Adrenal gland (tissue), 12 donors: ENCODE data around the gene RANBP10. TPM values are rescaled to one million over a fixed set of nuclear protein-coding genes. Genes with fewer than 3 reads are reported as not detected.

ENCODE experiments used
- DNase-seq, 7 donors: peaks; one replicate each; pipeline ENCODE4 v3.0.0-alpha.2; 2019 to 2020
- H3K27ac ChIP-seq, 5 donors: fragments of 200-600 bp; sonication (generic) in 4 of 5; 1 replicate in 3 of 5; 2 replicates in 2 of 5; pipeline versions ENCODE4 v1.5.1 to v1.8.0; 2016 to 2020; ENCODE audit warnings: mild to moderate bottlenecking in 1 of 5
- H3K27me3 ChIP-seq: fragments of 200-600 bp; 2 replicates; pipeline ENCODE4 v1.8.0; 2021
- H3K36me3 ChIP-seq, 2 donors: fragments of 200-600 bp; replicated peaks in 1 of 2; 1 replicate in 1 of 2; 2 replicates in 1 of 2; pipeline versions ENCODE4 v1.5.1 to v1.8.0; 2018 to 2022
- H3K4me1 ChIP-seq, 2 donors: fragments of 200-600 bp; replicated peaks in 1 of 2; 1 replicate in 1 of 2; 2 replicates in 1 of 2; pipeline versions ENCODE4 v1.5.1 to v1.8.0; 2018 to 2021
- H3K4me3 ChIP-seq, 4 donors: fragments of 200-600 bp; sonication (generic) in 3 of 4; one replicate each; pipeline ENCODE4 v1.5.1; 2016 to 2018
- H3K9me3 ChIP-seq, 3 donors: fragments of 200-600 bp; sonication (generic) in 1 of 3; replicated peaks in 1 of 3; 1 replicate in 2 of 3; 2 replicates in 1 of 3; pipeline versions ENCODE4 v1.5.1 to v1.8.0; 2016 to 2021
- POLR2A ChIP-seq, 2 donors: fragments of 450-650 bp; IDR thresholded peaks; one replicate each; pipeline ENCODE4 v1.6.1; 2017; ENCODE audit warnings: antibody characterized with exemption in 2 of 2, mild to moderate bottlenecking in 2 of 2, moderate library complexity in 1 of 2
- WGBS, 4 donors: extraction: QIAGEN DNeasy Blood & Tissue Kit in 2 of 4; methylation state at CpG; one replicate each; pipeline versions ENCODE4 v1.1.5 to v1.1.7; 2013 to 2017; 5-methylcytosine and 5-hydroxymethylcytosine counted together
- intact Hi-C, 2 donors: fragments of 100-400 bp; cut with DNase I; formaldehyde crosslinking; loops; one replicate each; pipeline versions ENCODE4 v1.14.1 to v1.15.0; 2022 to 2023
- polyA plus RNA-seq, 3 donors: library from polyadenylated mRNA; stranded (reverse); fragments of 200-250 nt in 2 of 3; fragments of 350-450 nt in 1 of 3; fragmentation: Illumina TruSeq in 1 of 3; extraction: RNeasy Lipid Tissue Mini Kit (QIAGEN cat#74804) in 1 of 3; gene quantifications; one replicate each; pipeline ENCODE4 v1.2.3, GENCODE V29; 2013 to 2014
- total RNA-seq, 9 donors: library from RNA; depleted of rRNA in 4 of 9; stranded (reverse); fragments of >200 nt in 4 of 9; fragments of 120-200 nt in 1 of 9; fragmentation: NEBNext Ultra II Directional in 1 of 9; extraction: Animal tissue kit (Norgen Biotek cat#: 25700) in 1 of 9; gene quantifications; one replicate each; pipeline versions ENCODE4 v1.1.0 to v1.2.4, GENCODE V29; 2013 to 2023
- TF ChIP-seq, protein P1 (sequence below), 6 experiments: fragments of 450-650 bp in 4 of 6; fragments of 200-600 bp in 2 of 6; sonication (generic) in 1 of 6; IDR thresholded peaks; 1 replicate in 5 of 6; 2 replicates in 1 of 6; pipeline versions ENCODE4 v1.5.1 to v1.8.0; 2016 to 2021; ENCODE audit warnings: antibody characterized with exemption in 6 of 6, mild to moderate bottlenecking in 2 of 6, moderate library complexity in 1 of 6
- donor health status: healthy with polysubstance abuse.
- donor health status: Bipolar disorder and iron deficiency.
- donor health status: DM: yes; HTN: yes; CAD: no.
- donor health status: DM: no; HTN: no; CAD: no.
- donor health status: DM: no; HTN: no; CAD: no.
- donor health status: DM: yes; HTN: yes; CAD: no.

The RANBP10 gene
- total and polyA plus RNA-seq, 12 donors: 9.4 to 74.1 (median 21.6) TPM

DNA sequence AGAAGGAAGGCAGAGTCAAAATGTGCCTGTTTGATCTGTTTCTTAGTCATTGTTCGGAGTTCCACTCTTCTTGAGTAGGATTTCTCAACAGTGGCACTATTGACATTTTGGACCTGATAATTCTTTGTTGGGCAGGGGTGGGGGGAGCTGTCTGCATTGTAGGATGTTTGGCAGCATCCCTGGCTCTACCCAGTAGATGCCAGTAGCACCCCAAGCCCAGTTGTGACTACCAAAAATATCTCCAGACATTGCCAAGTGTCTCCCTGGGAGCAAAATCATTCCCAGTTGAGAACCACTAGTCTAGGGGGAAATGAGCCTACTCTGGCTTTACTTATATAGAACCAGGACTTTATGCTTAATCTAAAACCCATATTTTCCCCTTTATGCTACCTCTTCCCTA lies 86.1 kb downstream of the RANBP10 start:
- Histone ChIP-seq H3K9me3 (no peaks in the 10 kb centered on the region), H3K27ac (peak overlapping the region in 4 of 5 donors; percentile 81 to 91 (median 90)), H3K36me3 (peaks cover 0 to 14% of the 10 kb centered on the region in 2 donors), H3K4me3 (peak overlapping the region in 2 of 4 donors; percentile 79 to 86), H3K4me1 (peaks cover 16 to 21% of the 10 kb centered on the region in 2 donors), H3K27me3 (no peaks in the 10 kb centered on the region)
- intact Hi-C loops: loop anchor here in 1 of 2 donors (10.0 kb wide), 1 partner anchor 85 kb away; the partner anchor contains the start of genes RANBP10 and TSNAXIP1
- peak in 2 of 7 donors; percentile 19 to 20 for DNase-seq
- no peak for TF ChIP-seq POLR2A (IDR thresholded peaks at IDR 0.05)
- TF ChIP-seq, protein P1, sequence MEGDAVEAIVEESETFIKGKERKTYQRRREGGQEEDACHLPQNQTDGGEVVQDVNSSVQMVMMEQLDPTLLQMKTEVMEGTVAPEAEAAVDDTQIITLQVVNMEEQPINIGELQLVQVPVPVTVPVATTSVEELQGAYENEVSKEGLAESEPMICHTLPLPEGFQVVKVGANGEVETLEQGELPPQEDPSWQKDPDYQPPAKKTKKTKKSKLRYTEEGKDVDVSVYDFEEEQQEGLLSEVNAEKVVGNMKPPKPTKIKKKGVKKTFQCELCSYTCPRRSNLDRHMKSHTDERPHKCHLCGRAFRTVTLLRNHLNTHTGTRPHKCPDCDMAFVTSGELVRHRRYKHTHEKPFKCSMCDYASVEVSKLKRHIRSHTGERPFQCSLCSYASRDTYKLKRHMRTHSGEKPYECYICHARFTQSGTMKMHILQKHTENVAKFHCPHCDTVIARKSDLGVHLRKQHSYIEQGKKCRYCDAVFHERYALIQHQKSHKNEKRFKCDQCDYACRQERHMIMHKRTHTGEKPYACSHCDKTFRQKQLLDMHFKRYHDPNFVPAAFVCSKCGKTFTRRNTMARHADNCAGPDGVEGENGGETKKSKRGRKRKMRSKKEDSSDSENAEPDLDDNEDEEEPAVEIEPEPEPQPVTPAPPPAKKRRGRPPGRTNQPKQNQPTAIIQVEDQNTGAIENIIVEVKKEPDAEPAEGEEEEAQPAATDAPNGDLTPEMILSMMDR (IDR thresholded peaks at IDR 0.05): no peak
- 19 to 39% (median 28%) methylated on average over 1 of the region's 1 CpG for WGBS, 4 donors

DNA sequence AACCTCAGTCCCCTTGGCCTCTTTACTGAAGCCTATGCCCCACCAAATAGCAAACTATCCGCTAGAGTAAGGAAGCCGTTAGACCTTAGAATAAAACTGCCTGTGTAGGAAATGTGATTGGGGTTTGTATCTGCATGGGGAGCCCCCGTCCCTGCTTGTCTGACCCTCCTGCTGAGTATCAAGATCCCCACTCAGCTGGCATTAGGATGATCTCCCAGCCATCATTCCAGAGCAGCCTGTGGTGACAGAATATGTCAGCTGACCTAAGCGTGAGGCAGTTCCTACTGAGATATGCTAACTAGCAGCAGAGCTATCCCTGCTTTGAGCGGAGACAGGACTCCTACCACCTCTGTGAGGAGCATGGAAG lies 86.6 kb downstream of the RANBP10 start:
- no peaks in the 10 kb centered on the region for H3K9me3 ChIP-seq
- no peak for TF ChIP-seq POLR2A (IDR thresholded peaks at IDR 0.05)
- TF ChIP-seq, protein P1 (IDR thresholded peaks at IDR 0.05): no peak
- WGBS, 4 donors: 0 to 1% (median 0%) methylated on average over 4 to 5 of the region's 5 CpGs
- peak overlapping the region in 3 of 4 donors; percentile 79 to 86 (median 84) for H3K4me3 ChIP-seq
- intact Hi-C loops: loop anchor here in 1 of 2 donors (10.0 kb wide), 1 partner anchor 85 kb away; the partner anchor contains the start of genes RANBP10 and TSNAXIP1
- DNase-seq: peak in 6 of 7 donors; percentile 53 to 75 (median 66)
- no peaks in the 10 kb centered on the region for H3K27me3 ChIP-seq
- H3K4me1 ChIP-seq: peaks cover 16 to 21% of the 10 kb centered on the region in 2 donors
- H3K27ac ChIP-seq: peak overlapping the region; percentile 76 to 91 (median 90)
- H3K36me3 ChIP-seq: peaks cover 0 to 11% of the 10 kb centered on the region in 2 donors

DNA sequence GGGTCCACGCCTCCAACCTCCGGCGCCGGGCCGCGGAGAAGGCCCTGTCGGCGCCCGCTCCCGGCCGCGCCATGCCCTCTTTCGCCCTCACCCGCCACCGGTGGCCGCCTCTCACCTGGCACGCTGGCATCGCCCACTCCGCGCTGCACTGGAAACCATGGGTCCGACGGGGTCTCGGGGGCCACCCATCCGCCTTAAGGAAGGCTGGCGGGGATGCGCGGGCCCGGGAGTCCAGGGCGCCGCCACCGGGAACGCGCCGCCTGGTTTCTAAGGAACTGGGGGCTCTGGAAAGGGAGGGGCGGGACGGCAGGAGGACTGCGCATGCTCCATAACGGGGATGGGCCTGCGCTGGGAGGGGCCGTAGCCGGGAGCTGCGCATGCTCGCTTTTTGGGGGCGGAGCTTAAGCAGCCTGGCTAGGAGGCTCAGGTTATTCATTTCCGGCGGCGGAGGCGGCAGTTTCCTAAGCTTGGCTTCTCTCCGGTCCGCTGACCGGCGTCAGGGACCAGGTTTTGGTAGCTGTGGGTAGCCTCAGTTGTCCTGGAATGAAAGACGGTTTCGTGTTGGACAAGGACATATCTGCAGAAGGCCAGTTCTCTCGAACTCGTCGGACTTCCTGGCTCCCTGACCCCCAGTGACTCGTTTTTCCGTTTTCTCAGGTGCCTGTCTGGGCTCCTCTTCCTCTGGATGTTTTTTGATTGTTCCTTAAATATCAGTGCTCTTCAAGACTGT lies 87.1 kb downstream of the RANBP10 start, which contains the start of gene GFOD2:
Gene GFOD2, minus strand, starts transcription at position 269 of the 730 bp plus-strand sequence. CDS start 33,601 bp downstream, outside the sequence.
- peak within 1 kb of the TSS; percentile 76 to 91 (median 90) for H3K27ac ChIP-seq
- intact Hi-C loops: no loop called here
- DNase-seq: peak; percentile 95 to 98 (median 97)
- H3K27me3 ChIP-seq: no peaks in the 10 kb centered on the region
- H3K9me3 ChIP-seq: no peaks in the 10 kb centered on the region
- peaks cover 0 to 6% of the 10 kb centered on the region in 2 donors for H3K36me3 ChIP-seq
- TF ChIP-seq POLR2A (IDR thresholded peaks at IDR 0.05): peak; percentile 79 to 92
- TF ChIP-seq, protein P1 (IDR thresholded peaks at IDR 0.05): peak in 1 of 6 experiments; percentile 10
- WGBS, 4 donors: 0 to 1% (median 0%) methylated on average over 12 to 59 of the region's 59 CpGs
- H3K4me3 ChIP-seq: peak within 1 kb of the TSS; percentile 79 to 94 (median 85)
- H3K4me1 ChIP-seq: peaks cover 16 to 21% of the 10 kb centered on the region in 2 donors

DNA sequence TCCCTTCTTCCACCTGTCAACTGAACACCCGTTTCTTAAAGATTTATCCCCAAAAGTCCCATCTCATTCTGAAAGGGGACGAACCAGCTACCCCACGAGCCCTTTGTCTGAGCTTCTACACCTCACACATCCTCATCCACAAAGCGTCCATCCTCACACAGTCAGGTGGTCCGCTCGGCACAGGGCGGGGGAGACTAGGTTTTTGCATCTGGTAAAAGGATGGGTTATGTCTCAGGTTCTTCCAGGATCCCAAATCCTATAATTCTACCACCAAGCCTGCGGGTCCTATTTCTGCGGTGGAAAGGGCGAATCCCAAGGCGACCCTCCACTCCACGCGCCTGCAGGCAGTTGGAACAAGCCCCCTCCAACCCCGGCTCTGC lies 87.7 kb downstream of the RANBP10 start:
- no peaks in the 10 kb centered on the region for H3K9me3 ChIP-seq
- TF ChIP-seq, protein P1 (IDR thresholded peaks at IDR 0.05): no peak
- no peak for TF ChIP-seq POLR2A (IDR thresholded peaks at IDR 0.05)
- H3K4me1 ChIP-seq: peaks cover 16 to 21% of the 10 kb centered on the region in 2 donors
- H3K27me3 ChIP-seq: no peaks in the 10 kb centered on the region
- peak overlapping the region in 3 of 5 donors; percentile 81 to 91 (median 91) for H3K27ac ChIP-seq
- H3K4me3 ChIP-seq: peak overlapping the region; percentile 79 to 94 (median 85)
- 1 to 4% (median 2%) methylated on average over 9 to 14 of the region's 14 CpGs for WGBS, 4 donors
- H3K36me3 ChIP-seq: peaks cover 0 to 6% of the 10 kb centered on the region in 2 donors
- no peak for DNase-seq
- intact Hi-C loops: no loop called here
